Colon (tissue), 2 donors: ENCODE measurements around the gene ADAMTS17.

Source experiments
- FAIRE-seq: peaks from 2 replicates; lab custom pipeline; 2012; peaks lifted over from hg19 to GRCh38; lab: Jason Lieb, UNC
- donor health status: control.
- donor health status: control.

Gene ADAMTS17

GRCh38 chr15:100221471-100222348, 120.1 kb downstream of the ADAMTS17 start:
- no peak for FAIRE-seq

- FAIRE-seq: no peak
These were observed 121.6 kb downstream of the ADAMTS17 start for GRCh38 chr15:100220058-100220768.

DNA sequence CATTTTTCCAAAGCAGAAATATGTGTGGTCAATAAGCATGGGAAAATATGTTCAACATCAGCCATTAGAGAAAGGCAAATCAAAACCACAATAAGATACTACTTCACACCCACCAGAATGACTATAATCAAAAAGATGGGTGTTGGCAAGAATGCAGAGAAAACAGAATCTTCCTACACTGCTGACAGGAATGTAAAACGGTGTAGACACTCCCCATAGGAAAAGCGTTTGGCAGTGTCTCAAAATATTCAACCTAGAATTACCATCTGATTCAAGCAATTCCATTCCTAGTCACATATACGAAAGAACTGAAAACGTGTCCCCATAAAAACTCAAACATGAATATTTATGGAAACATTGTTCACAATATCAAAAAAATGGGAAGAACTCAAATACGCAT, 123.3 kb downstream of the ADAMTS17 start:
- no peak for FAIRE-seq

DNA sequence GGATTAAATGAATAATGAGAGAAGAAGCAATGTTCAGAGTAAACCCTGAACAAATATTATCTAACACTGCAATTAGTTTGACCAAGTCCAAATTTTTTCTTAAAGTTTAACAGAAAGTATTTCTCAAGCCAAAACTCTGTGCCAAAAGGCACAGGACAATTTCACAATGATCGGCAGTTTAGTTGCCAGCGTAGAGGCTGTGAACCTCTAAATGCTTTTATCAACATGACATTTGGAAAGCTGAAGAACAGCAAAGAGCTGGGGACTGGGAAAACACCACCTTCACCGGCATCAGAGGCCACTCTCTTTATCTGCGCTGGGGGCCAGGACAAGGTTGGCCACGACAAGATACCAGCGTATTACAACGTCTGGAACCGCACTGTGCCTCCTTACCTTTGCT, 125.6 kb downstream of the ADAMTS17 start:
- no peak for FAIRE-seq

DNA sequence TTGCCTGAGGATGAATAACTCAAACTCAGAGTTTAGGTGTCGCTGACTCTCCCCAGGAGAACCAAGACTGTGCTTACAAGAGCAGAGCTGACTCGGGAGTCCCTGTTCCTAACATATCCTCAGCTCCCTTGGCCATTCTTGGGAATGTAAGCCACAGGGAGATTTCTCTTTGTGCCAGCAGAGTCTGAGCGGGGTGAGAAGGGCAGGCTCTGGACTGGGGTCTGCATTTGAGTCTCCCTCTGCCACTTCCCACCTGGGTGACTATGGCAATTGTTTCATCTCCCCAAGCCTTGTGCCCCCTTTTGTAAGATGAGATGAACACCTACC, 126.0 kb downstream of the ADAMTS17 start:
- FAIRE-seq: no peak

DNA sequence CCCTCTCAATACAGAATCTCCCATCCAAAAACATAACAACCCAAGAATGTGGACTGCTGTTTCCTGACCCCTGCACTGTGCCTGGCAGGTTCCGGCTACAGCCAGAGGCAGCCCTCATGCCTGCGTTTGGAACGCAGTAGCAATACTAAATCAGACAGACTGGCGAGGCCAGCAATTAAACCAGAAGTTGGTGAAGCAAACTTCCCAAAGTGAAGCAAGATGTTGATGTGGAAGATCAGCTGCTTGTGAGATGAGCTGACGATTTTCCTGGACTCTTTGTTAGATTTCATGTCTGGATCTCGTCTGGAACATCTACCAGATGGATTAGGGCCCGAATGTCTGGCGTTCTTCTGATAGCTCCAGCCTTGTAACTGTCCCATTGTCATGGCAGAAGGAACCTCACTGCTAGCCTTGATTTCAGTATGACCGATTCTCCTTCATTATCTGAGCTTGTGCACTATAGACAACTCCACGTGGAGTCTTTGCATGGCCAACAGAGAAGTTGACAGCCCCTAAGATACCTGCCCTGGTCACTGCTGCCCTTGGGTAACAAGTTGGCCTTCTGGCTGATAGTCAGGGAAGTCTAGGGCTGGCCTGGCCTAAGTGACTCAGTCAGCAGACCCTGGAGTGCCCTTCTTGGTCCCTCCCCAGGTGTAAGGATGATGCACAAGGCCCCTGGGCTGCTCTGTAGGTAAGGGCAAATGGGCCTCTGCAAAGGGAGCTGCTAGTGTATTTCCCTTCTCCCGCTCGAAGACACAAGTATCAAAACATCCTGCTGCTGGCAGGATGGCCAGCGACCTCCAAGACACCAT, 126.5 kb downstream of the ADAMTS17 start:
- no peak for FAIRE-seq

DNA sequence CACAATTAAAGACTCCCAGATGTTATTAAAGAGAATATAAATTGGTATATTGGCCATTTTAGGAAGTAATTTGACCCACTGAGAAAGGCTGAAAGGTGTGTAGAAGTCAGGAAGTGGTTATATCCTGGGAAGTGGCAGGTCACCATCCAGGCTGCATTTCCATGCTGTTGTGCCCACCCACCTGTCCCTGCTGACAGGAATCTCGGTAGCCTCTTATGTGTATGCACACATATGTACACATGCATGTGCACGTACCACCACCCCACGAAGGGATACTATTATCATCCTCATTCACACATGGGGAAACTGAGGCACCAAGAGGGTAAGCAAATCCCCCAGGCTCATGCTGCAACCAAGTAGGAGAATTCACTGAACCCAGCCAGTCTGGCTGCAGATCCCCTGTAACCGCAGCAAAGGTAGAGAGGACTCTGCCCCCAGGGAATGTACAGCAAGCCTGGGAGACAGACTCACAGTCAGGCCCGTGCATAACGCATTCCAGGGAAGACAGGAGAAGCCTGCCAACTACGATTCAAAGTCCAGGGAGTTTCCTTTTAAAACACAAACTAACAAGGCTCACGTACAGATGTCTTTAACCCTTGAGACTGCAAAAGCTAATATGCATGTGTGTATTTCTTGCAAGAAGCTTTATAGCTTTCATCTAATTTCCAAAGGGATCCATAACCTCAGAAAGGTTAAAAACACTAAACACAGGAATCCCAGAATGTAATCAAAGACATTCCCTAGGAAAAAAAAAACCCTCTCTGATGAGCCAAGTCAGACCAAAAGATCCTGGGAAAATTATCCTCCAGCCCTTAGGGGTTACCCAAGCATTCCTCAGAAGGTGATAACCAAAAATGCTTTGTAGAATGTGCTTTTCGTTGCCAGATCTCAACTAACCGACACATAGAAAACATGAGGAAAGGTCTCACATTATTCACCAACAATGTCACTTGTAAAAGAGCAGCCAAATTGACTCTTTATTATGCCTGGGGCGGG, 129.6 kb downstream of the ADAMTS17 start:
- no peak for FAIRE-seq

- FAIRE-seq: no peak
These were observed 131.4 kb downstream of the ADAMTS17 start for GRCh38 chr15:100210338-100210737.

- FAIRE-seq: no peak
These were observed 132.7 kb downstream of the ADAMTS17 start for GRCh38 chr15:100208921-100209603.

GRCh38 chr15:100207053-100207452, 134.7 kb downstream of the ADAMTS17 start:
- FAIRE-seq: no peak

GRCh38 chr15:100206643-100207042, 135.1 kb downstream of the ADAMTS17 start:
- no peak for FAIRE-seq

- no peak for FAIRE-seq
These were observed 136.1 kb downstream of the ADAMTS17 start for GRCh38 chr15:100205549-100206295.

DNA sequence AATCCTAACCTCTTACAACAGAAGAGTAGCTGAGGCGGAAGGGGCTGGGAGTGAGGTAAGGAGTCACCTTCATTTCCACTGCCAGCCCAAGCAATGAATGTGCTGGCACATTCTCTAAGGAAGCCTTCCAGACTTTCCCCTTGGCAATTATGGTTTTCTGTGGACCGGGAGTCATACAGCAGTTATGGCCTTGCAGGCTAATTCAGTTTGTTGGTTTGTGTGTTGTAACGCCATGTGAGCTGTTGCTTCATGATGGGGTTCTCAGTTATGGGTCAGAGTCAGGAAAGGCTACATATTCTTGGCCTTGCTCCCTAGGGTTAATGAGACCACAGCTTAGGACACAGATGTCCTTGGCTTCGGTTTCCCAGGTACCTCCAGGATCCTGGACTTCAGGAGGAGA, 137.0 kb downstream of the ADAMTS17 start:
- FAIRE-seq: no peak

GRCh38 chr15:100204211-100204610, 137.6 kb downstream of the ADAMTS17 start:
- no peak for FAIRE-seq

DNA sequence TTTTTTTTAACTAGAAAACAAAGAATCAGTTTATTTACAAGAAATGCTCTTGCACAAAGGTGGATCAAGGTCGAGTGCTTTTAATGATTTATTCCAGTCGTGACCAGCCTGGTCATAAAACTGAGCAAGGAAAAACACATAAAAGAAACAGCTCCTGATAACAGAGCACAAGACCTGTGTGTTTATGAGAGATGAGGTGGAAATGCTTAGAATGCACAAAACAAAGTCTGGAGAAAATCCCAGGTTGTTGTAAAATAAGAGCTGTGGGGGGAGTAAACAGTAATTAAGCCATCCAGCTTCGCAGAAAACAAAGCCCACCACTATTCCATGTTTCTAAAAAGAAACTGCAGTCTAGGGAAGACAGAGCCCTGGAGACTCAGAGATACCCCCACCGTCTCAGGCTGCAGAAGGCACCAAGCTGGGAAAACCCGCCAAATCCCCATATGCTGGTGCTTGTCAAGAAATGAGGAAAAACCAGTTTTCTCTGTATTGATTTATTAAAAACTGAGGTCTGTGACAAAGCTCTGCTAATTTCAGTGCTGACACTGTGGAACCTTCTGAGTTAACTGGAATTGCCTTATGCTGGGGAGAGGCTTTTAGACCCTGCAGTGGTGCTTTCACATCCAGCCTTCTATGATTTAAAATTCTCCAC, 139.3 kb downstream of the ADAMTS17 start:
- no peak for FAIRE-seq

GRCh38 chr15:100201376-100202280, 140.1 kb downstream of the ADAMTS17 start:
- no peak for FAIRE-seq

DNA sequence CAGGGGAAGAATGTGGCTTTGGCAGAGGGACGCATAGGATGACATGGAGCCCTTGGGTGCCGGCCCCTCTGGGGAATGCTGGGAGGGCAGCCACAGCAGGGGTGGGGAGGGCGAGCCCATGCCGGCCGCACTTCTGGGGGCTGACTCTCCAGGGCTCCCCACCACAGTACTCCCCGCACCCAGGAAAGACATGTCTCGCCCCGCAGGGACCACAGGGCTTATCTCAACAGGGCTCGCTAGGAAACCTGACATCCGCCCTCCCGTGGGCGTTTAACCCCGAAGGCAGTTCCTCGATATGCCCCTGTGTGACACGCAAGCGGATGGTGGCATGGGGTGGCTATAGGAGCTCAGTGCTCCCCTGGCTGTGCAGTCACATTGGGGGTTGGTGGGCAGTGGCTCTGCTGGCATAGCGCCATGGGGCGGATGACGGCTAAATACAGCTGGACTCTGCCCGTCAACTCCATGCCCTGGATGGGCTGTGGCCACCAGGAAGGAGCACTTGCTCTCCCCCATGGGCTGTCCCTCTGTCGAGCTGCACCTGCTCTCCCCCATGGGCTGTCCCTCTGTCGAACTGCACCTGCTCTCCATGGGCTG, 141.4 kb downstream of the ADAMTS17 start:
- no peak for FAIRE-seq

DNA sequence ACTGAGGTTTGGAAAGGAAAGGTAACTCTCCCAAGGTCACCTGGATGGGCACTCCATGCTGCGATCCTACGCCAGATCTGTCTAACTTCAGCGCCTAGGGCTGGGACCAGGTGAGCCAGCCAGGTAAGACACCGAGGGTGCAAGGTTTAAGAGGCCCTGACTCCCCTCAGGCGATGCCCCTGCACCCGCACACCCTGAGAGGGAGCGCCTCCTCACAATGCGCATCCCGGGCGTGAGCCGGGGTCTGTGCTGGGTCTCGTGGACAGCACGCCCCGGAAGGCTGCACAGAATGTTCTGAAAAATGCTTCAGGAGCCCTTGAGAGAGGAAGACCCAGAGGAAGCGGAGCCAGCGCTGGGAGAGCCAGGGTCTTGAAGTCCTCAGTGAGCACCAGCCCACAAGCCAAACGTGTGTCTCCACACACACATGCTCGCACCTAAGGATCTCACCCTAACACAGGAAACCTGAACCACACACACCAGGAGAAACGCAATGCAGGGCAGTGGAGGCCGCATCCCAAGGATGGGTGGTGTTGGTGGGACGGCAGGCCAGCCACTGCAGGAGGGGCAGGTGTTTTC, 142.0 kb downstream of the ADAMTS17 start:
- no peak for FAIRE-seq
